Panc1 (cell line): ENCODE data around the gene CCDC172. TPM values are rescaled to one million over a fixed set of nuclear protein-coding genes. Genes with fewer than 3 reads are reported as not detected.

Experiments
- ATAC-seq: fragments of 200-7000 bp; cut with Tn5 transposase; 2 replicates; pipeline ENCODE4 v1.9.1; 2020; ENCODE audit warnings: mild to moderate bottlenecking, moderate library complexity
- BruUV-seq: library from RNA; stranded (reverse); fragments of 400-500 nt; replicated peaks from 2 replicates; lab custom pipeline; 2021; lab: Mats Ljungman, UMichigan
- CTCF ChIA-PET: fragments of 300-600 bp; sonication (Branson Sonifier 250); formaldehyde crosslinking; loops from one replicate; lab custom pipeline; 2022; ENCODE audit warnings: antibody characterized with exemption; lab: Charles Lee
- POLR2A ChIA-PET: fragments of 300-600 bp; sonication (Branson Sonifier 250); formaldehyde crosslinking; loops from one replicate; lab custom pipeline; 2022; ENCODE audit warnings: antibody characterized with exemption; lab: Charles Lee
- DNase-seq: peaks from one replicate; pipeline ENCODE4 v3.0.0-alpha.2; 2010; ENCODE audit warnings: low read depth, low spot score
- H3K27ac ChIP-seq: 2 replicates; pipeline ENCODE4 v1.5.1; 2011; ENCODE audit warnings: mild to moderate bottlenecking, low read length, inconsistent platforms
- H3K27me3 ChIP-seq: fragments of 200-500 bp; sonication (Bioruptor generic); 2 replicates; pipeline ENCODE4 v1.6.0; 2014; ENCODE audit warnings: low read length, inconsistent platforms; ENCODE audit not compliant: control insufficient read depth, insufficient read depth
- H3K36me3 ChIP-seq: fragments of 200-500 bp; sonication (Bioruptor generic); 2 replicates; pipeline ENCODE4 v1.5.1; 2014; ENCODE audit warnings: inconsistent platforms, mild to moderate bottlenecking, low read length, moderate library complexity; ENCODE audit not compliant: control insufficient read depth, insufficient read depth
- H3K4me1 ChIP-seq: 2 replicates; pipeline ENCODE4 v1.5.1; 2011; ENCODE audit warnings: inconsistent platforms, mild to moderate bottlenecking, low read length, moderate library complexity; ENCODE audit not compliant: control insufficient read depth, insufficient read depth
- H3K4me3 ChIP-seq, 2 experiments: 2 replicates each; pipeline ENCODE4 v1.5.1; 2011 to 2012; ENCODE audit warnings: low read depth in 2 of 2, low read length in 2 of 2, mild to moderate bottlenecking in 2 of 2, inconsistent platforms in 1 of 2, moderate library complexity in 1 of 2
- H3K9me3 ChIP-seq: fragments of 200-500 bp; sonication (Bioruptor generic); 2 replicates; pipeline ENCODE4 v1.5.1; 2014; ENCODE audit warnings: low read depth, mild to moderate bottlenecking, inconsistent platforms, low read length, moderate library complexity; ENCODE audit not compliant: control insufficient read depth, insufficient read depth
- POLR2AphosphoS5 ChIP-seq: IDR thresholded peaks from 2 replicates; pipeline ENCODE4 v1.6.1; 2012; ENCODE audit warnings: mild to moderate bottlenecking, low read depth, low read length, moderate library complexity
- SIN3A ChIP-seq: IDR thresholded peaks from 2 replicates; pipeline ENCODE4 v1.6.1; 2012; ENCODE audit warnings: low read depth, mild to moderate bottlenecking, low read length, moderate library complexity, borderline replicate concordance; ENCODE audit not compliant: insufficient read depth
- TCF7L2 ChIP-seq: IDR thresholded peaks from 2 replicates; pipeline ENCODE4 v1.6.1; 2011; ENCODE audit warnings: mild to moderate bottlenecking, low read depth, low read length, inconsistent platforms
- in situ Hi-C: cut with HindIII; loops from 2 replicates; pipeline ENCODE4 v1.10.0; 2016; ENCODE audit warnings: low sequenced_read_pairs, low pct_unique_long_range_greater_than_20kb
- intact Hi-C: fragments of 100-400 bp; cut with micrococcal nuclease; formaldehyde crosslinking; loops from one replicate; pipeline ENCODE4 v1.10.0; 2022; ENCODE audit not compliant: unreplicated experiment
- total RNA-seq: library from RNA; stranded (reverse); gene quantifications from one replicate; pipeline ENCODE4 v1.2.1, GENCODE V29; 2021; ENCODE audit not compliant: unreplicated experiment
- TF ChIP-seq, protein P1 (sequence below): fragments of 450-650 bp; IDR thresholded peaks from 2 replicates; pipeline ENCODE4 v1.5.1; 2017; ENCODE audit warnings: mild to moderate bottlenecking
- TF ChIP-seq, protein P2 (sequence below), 2 experiments: IDR thresholded peaks; 2 replicates each; pipeline ENCODE4 v1.6.1; 2011 to 2012; ENCODE audit warnings: low read depth in 2 of 2, control low read depth in 1 of 2, low read length in 1 of 2, mild to moderate bottlenecking in 1 of 2, moderate library complexity in 1 of 2; ENCODE audit not compliant: insufficient read depth in 1 of 2

Gene CCDC172
- total RNA-seq, 1 experiment from 2014 or later = not detected

DNA sequence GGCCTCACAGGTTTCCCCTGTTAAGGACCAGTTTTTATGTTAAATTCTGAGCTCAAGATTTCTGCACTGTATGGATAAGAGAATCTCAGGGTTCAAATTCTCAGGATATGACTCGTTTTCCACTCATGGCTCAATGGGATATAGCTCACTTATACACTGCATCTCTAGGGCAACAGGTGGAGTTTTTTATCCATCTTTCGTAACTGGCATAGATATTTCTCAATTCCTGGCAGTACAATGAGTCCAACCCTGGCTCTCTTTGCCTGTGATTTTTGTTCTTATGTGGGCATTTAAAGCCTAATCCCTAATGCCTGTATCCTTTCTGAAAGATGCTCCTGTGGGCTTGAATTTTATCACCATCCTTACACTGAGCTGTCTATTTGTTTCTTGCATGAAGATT lies 7.6 kb downstream of the CCDC172 start:
- BruUV-seq = no TSS peak
- H3K9me3 ChIP-seq = no peaks in the 10 kb centered on the region
- ChIA-PET POLR2A (no interaction called here), CTCF (no interaction called here)
- ATAC-seq = no peak
- no peak for DNase-seq
- no peak overlapping the region for H3K27ac ChIP-seq
- no peaks in the 10 kb centered on the region for H3K36me3 ChIP-seq
- in situ Hi-C loops = no loop called here
- no peak overlapping the region for H3K4me3 ChIP-seq
- no peaks in the 10 kb centered on the region for H3K27me3 ChIP-seq
- no peaks in the 10 kb centered on the region for H3K4me1 ChIP-seq
- intact Hi-C loops = no loop called here
- TF ChIP-seq, protein P1, sequence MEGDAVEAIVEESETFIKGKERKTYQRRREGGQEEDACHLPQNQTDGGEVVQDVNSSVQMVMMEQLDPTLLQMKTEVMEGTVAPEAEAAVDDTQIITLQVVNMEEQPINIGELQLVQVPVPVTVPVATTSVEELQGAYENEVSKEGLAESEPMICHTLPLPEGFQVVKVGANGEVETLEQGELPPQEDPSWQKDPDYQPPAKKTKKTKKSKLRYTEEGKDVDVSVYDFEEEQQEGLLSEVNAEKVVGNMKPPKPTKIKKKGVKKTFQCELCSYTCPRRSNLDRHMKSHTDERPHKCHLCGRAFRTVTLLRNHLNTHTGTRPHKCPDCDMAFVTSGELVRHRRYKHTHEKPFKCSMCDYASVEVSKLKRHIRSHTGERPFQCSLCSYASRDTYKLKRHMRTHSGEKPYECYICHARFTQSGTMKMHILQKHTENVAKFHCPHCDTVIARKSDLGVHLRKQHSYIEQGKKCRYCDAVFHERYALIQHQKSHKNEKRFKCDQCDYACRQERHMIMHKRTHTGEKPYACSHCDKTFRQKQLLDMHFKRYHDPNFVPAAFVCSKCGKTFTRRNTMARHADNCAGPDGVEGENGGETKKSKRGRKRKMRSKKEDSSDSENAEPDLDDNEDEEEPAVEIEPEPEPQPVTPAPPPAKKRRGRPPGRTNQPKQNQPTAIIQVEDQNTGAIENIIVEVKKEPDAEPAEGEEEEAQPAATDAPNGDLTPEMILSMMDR = no peak
- TF ChIP-seq, protein P2, sequence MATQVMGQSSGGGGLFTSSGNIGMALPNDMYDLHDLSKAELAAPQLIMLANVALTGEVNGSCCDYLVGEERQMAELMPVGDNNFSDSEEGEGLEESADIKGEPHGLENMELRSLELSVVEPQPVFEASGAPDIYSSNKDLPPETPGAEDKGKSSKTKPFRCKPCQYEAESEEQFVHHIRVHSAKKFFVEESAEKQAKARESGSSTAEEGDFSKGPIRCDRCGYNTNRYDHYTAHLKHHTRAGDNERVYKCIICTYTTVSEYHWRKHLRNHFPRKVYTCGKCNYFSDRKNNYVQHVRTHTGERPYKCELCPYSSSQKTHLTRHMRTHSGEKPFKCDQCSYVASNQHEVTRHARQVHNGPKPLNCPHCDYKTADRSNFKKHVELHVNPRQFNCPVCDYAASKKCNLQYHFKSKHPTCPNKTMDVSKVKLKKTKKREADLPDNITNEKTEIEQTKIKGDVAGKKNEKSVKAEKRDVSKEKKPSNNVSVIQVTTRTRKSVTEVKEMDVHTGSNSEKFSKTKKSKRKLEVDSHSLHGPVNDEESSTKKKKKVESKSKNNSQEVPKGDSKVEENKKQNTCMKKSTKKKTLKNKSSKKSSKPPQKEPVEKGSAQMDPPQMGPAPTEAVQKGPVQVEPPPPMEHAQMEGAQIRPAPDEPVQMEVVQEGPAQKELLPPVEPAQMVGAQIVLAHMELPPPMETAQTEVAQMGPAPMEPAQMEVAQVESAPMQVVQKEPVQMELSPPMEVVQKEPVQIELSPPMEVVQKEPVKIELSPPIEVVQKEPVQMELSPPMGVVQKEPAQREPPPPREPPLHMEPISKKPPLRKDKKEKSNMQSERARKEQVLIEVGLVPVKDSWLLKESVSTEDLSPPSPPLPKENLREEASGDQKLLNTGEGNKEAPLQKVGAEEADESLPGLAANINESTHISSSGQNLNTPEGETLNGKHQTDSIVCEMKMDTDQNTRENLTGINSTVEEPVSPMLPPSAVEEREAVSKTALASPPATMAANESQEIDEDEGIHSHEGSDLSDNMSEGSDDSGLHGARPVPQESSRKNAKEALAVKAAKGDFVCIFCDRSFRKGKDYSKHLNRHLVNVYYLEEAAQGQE (IDR thresholded peaks at IDR 0.05; ENCODE audit: insufficient read depth in 1 of 2, low read depth in 2 of 2, low read length in 1 of 2) = no peak
- TF ChIP-seq TCF7L2 = no peak
- TF ChIP-seq POLR2AphosphoS5 = no peak
- TF ChIP-seq SIN3A = no peak

DNA sequence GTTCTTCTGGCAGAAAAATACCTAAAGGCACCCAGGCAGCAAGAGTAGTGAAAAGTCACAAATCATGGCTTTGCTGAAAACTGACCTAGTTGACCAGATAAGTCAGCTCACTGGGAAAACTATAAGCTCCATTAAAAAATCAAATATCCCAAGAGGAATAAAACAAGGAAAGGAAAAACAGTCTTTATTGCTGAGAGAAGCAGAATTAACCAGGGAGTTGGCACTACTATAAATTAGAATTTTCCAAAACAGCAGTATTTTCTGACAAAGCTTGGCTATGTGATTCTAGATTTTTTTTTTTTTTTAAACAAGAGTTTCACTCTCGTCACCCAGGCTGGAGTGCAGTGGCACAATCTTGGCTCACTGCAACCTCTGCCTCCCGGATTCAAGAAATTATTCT lies 12.6 kb downstream of the CCDC172 start:
- in situ Hi-C loops = no loop called here
- Histone ChIP-seq H3K9me3 (no peaks in the 10 kb centered on the region), H3K4me3 (no peak overlapping the region), H3K4me1 (no peaks in the 10 kb centered on the region), H3K36me3 (no peaks in the 10 kb centered on the region), H3K27ac (no peak overlapping the region), H3K27me3 (no peaks in the 10 kb centered on the region)
- ChIA-PET POLR2A (no interaction called here), CTCF (no interaction called here)
- no TSS peak for BruUV-seq
- TF ChIP-seq, protein P2 (IDR thresholded peaks at IDR 0.05; ENCODE audit: insufficient read depth in 1 of 2, low read depth in 2 of 2, low read length in 1 of 2) = no peak
- TF ChIP-seq SIN3A = no peak
- TF ChIP-seq, protein P1 = no peak
- no peak for TF ChIP-seq POLR2AphosphoS5
- TF ChIP-seq TCF7L2 = no peak
- ATAC-seq (no peak), DNase-seq (no peak)
- intact Hi-C loops = no loop called here
